HCT116 (cell line): ENCODE data around the gene EFCAB8. TPM values are rescaled to one million over a fixed set of nuclear protein-coding genes. Genes with fewer than 3 reads are reported as not detected.

Source experiments
- ATAC-seq: fragments of 200-7000 bp; cut with Tn5 transposase; 2 replicates; pipeline ENCODE4 v1.9.1; 2020; ENCODE audit warnings: mild to moderate bottlenecking, moderate library complexity
- BruUV-seq: library from RNA; stranded (reverse); fragments of 400-500 nt; replicated peaks from 2 replicates; lab custom pipeline; 2021; lab: Mats Ljungman, UMichigan
- CTCF ChIA-PET: fragments of 300-600 bp; sonication (Branson Sonifier 250); formaldehyde crosslinking; loops from one replicate; lab custom pipeline; 2021; ENCODE audit warnings: antibody characterized with exemption; lab: Charles Lee
- POLR2A ChIA-PET: fragments of 300-600, 350-600 bp; sonication (Branson Sonifier 250); formaldehyde crosslinking; loops from one replicate; lab custom pipeline; 2021; ENCODE audit warnings: antibody characterized with exemption; lab: Charles Lee
- RAD21 ChIA-PET, 2 experiments: fragments of 300-600 bp; sonication (Branson Sonifier 250); formaldehyde crosslinking; loops; one replicate each; lab custom pipeline; 2023; ENCODE audit warnings: low total read pairs in 2 of 2; ENCODE audit not compliant: uncharacterized antibody in 2 of 2, unreplicated experiment in 2 of 2, low non-redundant PET in 1 of 2; lab: Charles Lee
- DNase-seq: peaks from one replicate; pipeline ENCODE4 v3.0.0-alpha.2; 2010; ENCODE audit warnings: low read depth, low spot score
- H2AFZ ChIP-seq: fragments of 200-600 bp; shearing (Covaris generic), sonication (generic); 2 replicates; pipeline ENCODE4 v1.6.1; 2017; ENCODE audit warnings: low read depth, mixed run types, mixed read lengths, antibody characterized with exemption, low read length; ENCODE audit not compliant: poor library complexity, severe bottlenecking
- H3K27ac ChIP-seq: 2 replicates; pipeline ENCODE4 v1.5.1; 2012; ENCODE audit warnings: low read depth, low read length
- H3K27me3 ChIP-seq: fragments of 200-600 bp; sonication (generic); 2 replicates; pipeline ENCODE4 v1.6.1; 2016; ENCODE audit warnings: mixed run types, low read length, mixed read lengths; ENCODE audit not compliant: insufficient read depth
- H3K36me3 ChIP-seq, 2 experiments: fragments of 200-500 bp in 1 of 2; fragments of 200-600 bp in 1 of 2; sonication (Bioruptor generic) in 1 of 2; sonication (generic) in 1 of 2; 2 replicates each; pipeline versions ENCODE4 v1.5.1 to v1.6.1; 2014 to 2016; ENCODE audit warnings: low read length in 2 of 2, inconsistent platforms in 1 of 2, mixed read lengths in 1 of 2, mixed run types in 1 of 2; ENCODE audit not compliant: insufficient read depth in 2 of 2, control insufficient read depth in 1 of 2
- H3K4me1 ChIP-seq, 2 experiments: fragments of 200-600 bp in 1 of 2; sonication (generic) in 1 of 2; 2 replicates each; pipeline versions ENCODE4 v1.5.1 to v1.6.1; 2012 to 2017; ENCODE audit warnings: low read length in 2 of 2, inconsistent platforms in 1 of 2, mild to moderate bottlenecking in 1 of 2, mixed read lengths in 1 of 2, mixed run types in 1 of 2, moderate library complexity in 1 of 2; ENCODE audit not compliant: insufficient read depth in 2 of 2, control insufficient read depth in 1 of 2
- H3K4me2 ChIP-seq: fragments of 200-600 bp; sonication (generic); 2 replicates; pipeline ENCODE4 v1.6.1; 2017; ENCODE audit warnings: mixed run types, low read length, mixed read lengths
- H3K4me3 ChIP-seq, 2 experiments: fragments of 200-600 bp in 1 of 2; sonication (generic) in 1 of 2; replicated peaks in 1 of 2; 2 replicates each; pipeline ENCODE4 v1.5.1; 2011 to 2016; ENCODE audit warnings: low read length in 2 of 2, control low read depth in 1 of 2, low read depth in 1 of 2, mild to moderate bottlenecking in 1 of 2, mixed read lengths in 1 of 2, mixed run types in 1 of 2
- H3K79me2 ChIP-seq: fragments of 200-600 bp; sonication (generic); 2 replicates; pipeline ENCODE4 v1.6.1; 2017; ENCODE audit warnings: mild to moderate bottlenecking, mixed run types, low read length, moderate library complexity, mixed read lengths; ENCODE audit not compliant: insufficient read depth
- H3K9ac ChIP-seq: fragments of 200-600 bp; sonication (generic); 2 replicates; pipeline ENCODE4 v1.6.1; 2016; ENCODE audit warnings: low read length, mixed read lengths
- H3K9me2 ChIP-seq: fragments of 200-600 bp; sonication (generic), shearing (Covaris generic); 2 replicates; pipeline ENCODE4 v1.6.1; 2017; ENCODE audit warnings: mixed run types, mild to moderate bottlenecking, moderate library complexity; ENCODE audit not compliant: insufficient read depth
- H3K9me3 ChIP-seq, 2 experiments: fragments of 200-500 bp in 1 of 2; fragments of 200-600 bp in 1 of 2; sonication (Bioruptor generic) in 1 of 2; sonication (generic) in 1 of 2; 2 replicates each; pipeline ENCODE4 v1.6.1; 2014 to 2017; ENCODE audit warnings: low read length in 2 of 2, mixed read lengths in 2 of 2, inconsistent platforms in 1 of 2, low read depth in 1 of 2, mild to moderate bottlenecking in 1 of 2, mixed run types in 1 of 2, moderate library complexity in 1 of 2; ENCODE audit not compliant: control insufficient read depth in 1 of 2, insufficient read depth in 1 of 2
- H4K20me1 ChIP-seq: fragments of 200-600 bp; sonication (generic), shearing (Covaris generic); 2 replicates; pipeline ENCODE4 v1.6.1; 2017; ENCODE audit warnings: mixed run types, mild to moderate bottlenecking, moderate library complexity; ENCODE audit not compliant: insufficient read depth
- ATF3 ChIP-seq: IDR thresholded peaks from 2 replicates; pipeline ENCODE4 v1.6.1; 2012
- CBX3 ChIP-seq: IDR thresholded peaks from 2 replicates; pipeline ENCODE4 v1.6.1; 2012; ENCODE audit warnings: low read depth
- CTCF ChIP-seq, 3 experiments: fragments of 200-600 bp in 1 of 3; sonication (generic) in 1 of 3; IDR thresholded peaks in 2 of 3; conservative IDR thresholded peaks in 1 of 3; 2 replicates each; pipeline ENCODE4 v1.5.1; 2012 to 2017; ENCODE audit warnings: low read depth in 2 of 3, low read length in 2 of 3, antibody characterized with exemption in 1 of 3, borderline replicate concordance in 1 of 3, control low read depth in 1 of 3, mild to moderate bottlenecking in 1 of 3, mixed read lengths in 1 of 3, mixed run types in 1 of 3, moderate library complexity in 1 of 3; ENCODE audit not compliant: insufficient read depth in 1 of 3
- POLR2A ChIP-seq: IDR thresholded peaks from 2 replicates; pipeline ENCODE4 v1.7.0; 2011; ENCODE audit warnings: borderline replicate concordance; ENCODE audit not compliant: insufficient read depth, insufficient read length; ENCODE audit errors: extremely low read depth
- RAD21 ChIP-seq: IDR thresholded peaks from 2 replicates; pipeline ENCODE4 v1.6.1; 2012; ENCODE audit warnings: low read depth, mild to moderate bottlenecking
- SIN3A ChIP-seq: IDR thresholded peaks from 2 replicates; pipeline ENCODE4 v1.6.1; 2012; ENCODE audit warnings: low read depth
- TCF7L2 ChIP-seq: IDR thresholded peaks from 2 replicates; pipeline ENCODE4 v1.7.0; 2011; ENCODE audit warnings: borderline replicate concordance, inconsistent platforms; ENCODE audit not compliant: insufficient read depth, insufficient read length; ENCODE audit errors: extremely low read depth
- ZNF274 ChIP-seq: fragments of 200-500 bp; sonication (Bioruptor generic); IDR thresholded peaks from 2 replicates; pipeline ENCODE4 v1.6.1; 2014; ENCODE audit warnings: mild to moderate bottlenecking, low read depth, low read length, inconsistent platforms
- intact Hi-C: fragments of 100-400 bp; cut with micrococcal nuclease; formaldehyde crosslinking; loops from 2 replicates; pipeline ENCODE4 v1.10.0; 2022
- total RNA-seq: library from RNA; stranded (reverse); gene quantifications from one replicate; pipeline ENCODE4 v1.2.1, GENCODE V29; 2021; ENCODE audit not compliant: unreplicated experiment

The EFCAB8 gene
- total RNA-seq, 1 experiment from 2014 or later, result 0.42 TPM

- BruUV-seq, result no TSS peak
- DNase-seq (no peak), ATAC-seq (no peak)
- CTCF ChIA-PET, result no interaction called here
- no peaks in the 10 kb centered on the region for H3K27me3 ChIP-seq
- intact Hi-C loops, result no loop called here
- H3K27ac ChIP-seq, result no peak overlapping the region
- H3K36me3 ChIP-seq, result no peaks in the 10 kb centered on the region
- H4K20me1 ChIP-seq, result no peaks in the 10 kb centered on the region
- RAD21 ChIA-PET, result no interaction called here
- no peak overlapping the region for H3K4me3 ChIP-seq
- H3K79me2 ChIP-seq, result no peaks in the 10 kb centered on the region
- no peak overlapping the region for H3K9ac ChIP-seq
- H3K9me3 ChIP-seq, result no peaks in the 10 kb centered on the region
- POLR2A ChIA-PET, result no interaction called here
- no peak overlapping the region for H3K4me2 ChIP-seq
- no peak for TF ChIP-seq TCF7L2
- no peak for TF ChIP-seq ZNF274
- no peak for TF ChIP-seq SIN3A
- no peak for TF ChIP-seq CTCF (IDR thresholded peaks at IDR 0.05 in 2 of 3, conservative IDR thresholded peaks at IDR 0.05 in 1 of 3; ENCODE audit: borderline replicate concordance in 1 of 3, insufficient read depth in 1 of 3, low read depth in 2 of 3, low read length in 2 of 3)
- TF ChIP-seq POLR2A, result no peak
- no peaks in the 10 kb centered on the region for H3K9me2 ChIP-seq
- no peak overlapping the region for H2AFZ ChIP-seq
- H3K4me1 ChIP-seq, result no peaks in the 10 kb centered on the region
Observed at GRCh38 chr20:32943490-32944052, 84.8 kb downstream of the EFCAB8 start.

- BruUV-seq, result no TSS peak
- H3K79me2 ChIP-seq, result no peaks in the 10 kb centered on the region
- ChIA-PET CTCF (interaction anchor here (1.0 to 3.3 kb wide), 4 partner anchors 44 to 271 kb away, joined by 3 to 22 read pairs (median 5); partner anchors contain the start of gene C20orf203), POLR2A (no interaction called here), RAD21 (no interaction called here)
- H3K4me3 ChIP-seq, result no peak overlapping the region
- H3K27ac ChIP-seq, result no peak overlapping the region
- peaks cover 12% of the 10 kb centered on the region; the same call in 1 of the 2 replicates for H3K27me3 ChIP-seq
- no peaks in the 10 kb centered on the region for H3K9me3 ChIP-seq
- H3K9me2 ChIP-seq, result no peaks in the 10 kb centered on the region
- no peak overlapping the region for H3K4me2 ChIP-seq
- no peaks in the 10 kb centered on the region for H4K20me1 ChIP-seq
- intact Hi-C loops, result loop anchor here (1.0 kb wide), 1 partner anchor 43 kb away; no protein-coding TSS in a partner anchor
- peak overlapping the region; percentile 79 for H2AFZ ChIP-seq
- DNase-seq (peak; percentile 21), ATAC-seq (peak; percentile 96)
- TF ChIP-seq CTCF (IDR thresholded peaks at IDR 0.05 in 2 of 3, conservative IDR thresholded peaks at IDR 0.05 in 1 of 3; ENCODE audit: borderline replicate concordance in 1 of 3, insufficient read depth in 1 of 3, low read depth in 2 of 3, low read length in 2 of 3) (peak; percentile 33 to 68 (median 66); a peak in 4 of 6 replicates), ATF3 (no peak), RAD21 (peak; percentile 50), CBX3 (no peak)
- H3K9ac ChIP-seq, result no peak overlapping the region
- H3K4me1 ChIP-seq, result no peaks in the 10 kb centered on the region
- H3K36me3 ChIP-seq, result no peaks in the 10 kb centered on the region
Observed at GRCh38 chr20:32945710-32946221, 87.0 kb downstream of the EFCAB8 start.
